Inflammatory macrophage treated with lipopolysaccharide for 1 hour (primary cell): ENCODE results near the gene SEC31B.

Experiments
- DNase-seq, 2 donors: peaks; one replicate each; pipeline ENCODE4 v3.0.0-alpha.2; 2020 to 2022

The SEC31B gene

GRCh38 chr10:100519311-100520051 lies at the start of gene SEC31B:
TSS of gene SEC31B (minus strand) at chr10:100519861. CDS start at chr10:100516952, 2,909 bp downstream.
- DNase-seq = no peak

GRCh38 chr10:100568912-100569311 lies 49.3 kb upstream of the SEC31B start:
- DNase-seq = no peak

GRCh38 chr10:100567826-100568225 lies 48.2 kb upstream of the SEC31B start:
- no peak for DNase-seq

- DNase-seq = no peak
These were observed 47.6 kb upstream of the SEC31B start for GRCh38 chr10:100567249-100567648.

- no peak for DNase-seq
These were observed 46.9 kb upstream of the SEC31B start for GRCh38 chr10:100566561-100566960.

GRCh38 chr10:100565206-100565985 lies 45.7 kb upstream of the SEC31B start:
- no peak for DNase-seq

- DNase-seq = peak; percentile 66 to 86
These were observed 42.5 kb upstream of the SEC31B start for GRCh38 chr10:100562008-100562672.

GRCh38 chr10:100561005-100561404 lies 41.3 kb upstream of the SEC31B start:
- DNase-seq = no peak

- no peak for DNase-seq
These were observed 40.6 kb upstream of the SEC31B start for GRCh38 chr10:100560248-100560647.

GRCh38 chr10:100554902-100555301 lies 35.2 kb upstream of the SEC31B start:
- no peak for DNase-seq

- no peak for DNase-seq
These were observed 34.3 kb upstream of the SEC31B start for GRCh38 chr10:100553929-100554328.

GRCh38 chr10:100551738-100552137 lies 32.1 kb upstream of the SEC31B start:
- DNase-seq = no peak

- peak; percentile 51 to 53 for DNase-seq
These were observed 31.5 kb upstream of the SEC31B start for GRCh38 chr10:100551196-100551595.

- DNase-seq = no peak
These were observed 25.3 kb upstream of the SEC31B start for GRCh38 chr10:100544950-100545349.

GRCh38 chr10:100537475-100537874 lies 17.8 kb upstream of the SEC31B start:
- DNase-seq = no peak

- peak; percentile 94 to 98 for DNase-seq
These were observed 16.2 kb upstream of the SEC31B start, which contains the start of gene HIF1AN for GRCh38 chr10:100535715-100536353. TSS of gene HIF1AN (plus strand) at chr10:100535943. CDS start at chr10:100535959, 16 bp downstream.

GRCh38 chr10:100535338-100535714 lies 15.7 kb upstream of the SEC31B start:
- no peak for DNase-seq

GRCh38 chr10:100534726-100535125 lies 15.1 kb upstream of the SEC31B start:
- DNase-seq = no peak

GRCh38 chr10:100531761-100532160 lies 12.1 kb upstream of the SEC31B start:
- no peak for DNase-seq

GRCh38 chr10:100529475-100530298 lies 10.0 kb upstream of the SEC31B start, which contains the start of gene NDUFB8:
TSS of gene NDUFB8 (minus strand) at chr10:100529871. CDS start at chr10:100529851, 20 bp downstream.
- DNase-seq = peak; percentile 75 to 91

GRCh38 chr10:100528921-100529474 lies 9.3 kb upstream of the SEC31B start:
- peak in 1 of 2 donors; percentile 10 for DNase-seq
